ENCODE results near the gene LRRIQ1.
"Not testable (repeated sequence)": the region's sequence is repeated elsewhere in the genome, so short reads cannot be mapped to it uniquely, and the experiment has no call there.

The LRRIQ1 gene

GRCh38 chr12:85182699-85183098, 146.5 kb downstream of the LRRIQ1 start:
- H3K36me3 ChIP-seq = no peaks in the 10 kb centered on the region
- no peak overlapping the region for H3K9ac ChIP-seq
- no peak overlapping the region for H3K27ac ChIP-seq
- no peak overlapping the region for H3K4me3 ChIP-seq
- no peaks in the 10 kb centered on the region for H3K4me1 ChIP-seq
- H3K27me3 ChIP-seq = no peaks in the 10 kb centered on the region
- H3K9me3 ChIP-seq = no peaks in the 10 kb centered on the region
- H3K4me2 ChIP-seq = no peak overlapping the region
- no peaks in the 10 kb centered on the region for H4K20me1 ChIP-seq
- no peak for TF ChIP-seq Cebpa-rat (IDR thresholded peaks at IDR 0.05)

- H3K4me3 ChIP-seq = no peak overlapping the region
- no peak overlapping the region for H3K4me2 ChIP-seq
- no peaks in the 10 kb centered on the region for H3K4me1 ChIP-seq
- no peaks in the 10 kb centered on the region for H3K36me3 ChIP-seq
- H3K9ac ChIP-seq = no peak overlapping the region
- H3K27ac ChIP-seq = no peak overlapping the region
- no peaks in the 10 kb centered on the region for H3K9me3 ChIP-seq
- H3K27me3 ChIP-seq = no peaks in the 10 kb centered on the region
- no peaks in the 10 kb centered on the region for H4K20me1 ChIP-seq
- TF ChIP-seq Cebpa-rat (IDR thresholded peaks at IDR 0.05) = no peak
Measured at GRCh38 chr12:85183855-85184254, 147.7 kb downstream of the LRRIQ1 start.

GRCh38 chr12:85186236-85186635, 150.1 kb downstream of the LRRIQ1 start:
- no peak overlapping the region for H3K9ac ChIP-seq
- TF ChIP-seq Cebpa-rat (IDR thresholded peaks at IDR 0.05) = no peak

GRCh38 chr12:85188619-85189018, 152.5 kb downstream of the LRRIQ1 start:
- Histone ChIP-seq H3K9me3 (no peaks in the 10 kb centered on the region), H4K20me1 (no peaks in the 10 kb centered on the region), H3K4me3 (no peak overlapping the region), H3K27me3 (no peaks in the 10 kb centered on the region), H3K4me1 (no peaks in the 10 kb centered on the region), H3K4me2 (no peak overlapping the region), H3K36me3 (no peaks in the 10 kb centered on the region), H3K27ac (no peak overlapping the region), H3K9ac (no peak overlapping the region)
- TF ChIP-seq Cebpa-rat (IDR thresholded peaks at IDR 0.05) = no peak

More at GRCh38 chr12:85186236-85186635, 150.1 kb downstream of the LRRIQ1 start:
- no peak overlapping the region for H3K4me2 ChIP-seq
- no peaks in the 10 kb centered on the region for H4K20me1 ChIP-seq
- no peaks in the 10 kb centered on the region for H3K36me3 ChIP-seq
- no peaks in the 10 kb centered on the region for H3K4me1 ChIP-seq
- no peaks in the 10 kb centered on the region for H3K9me3 ChIP-seq
- H3K27me3 ChIP-seq = no peaks in the 10 kb centered on the region
- H3K4me3 ChIP-seq = no peak overlapping the region
- no peak overlapping the region for H3K27ac ChIP-seq

- Histone ChIP-seq H3K4me1 (no peaks in the 10 kb centered on the region), H3K4me3 (no peak overlapping the region), H3K27me3 (no peaks in the 10 kb centered on the region), H3K27ac (no peak overlapping the region), H3K4me2 (no peak overlapping the region), H3K9ac (no peak overlapping the region), H3K36me3 (no peaks in the 10 kb centered on the region), H4K20me1 (no peaks in the 10 kb centered on the region), H3K9me3 (no peaks in the 10 kb centered on the region)
- TF ChIP-seq Cebpa-rat (IDR thresholded peaks at IDR 0.05) = no peak
Measured at GRCh38 chr12:85190728-85191127, 154.6 kb downstream of the LRRIQ1 start.

GRCh38 chr12:85203809-85204208, 167.7 kb downstream of the LRRIQ1 start:
- H3K4me1 ChIP-seq, H3K9ac ChIP-seq, H3K27ac ChIP-seq, H4K20me1 ChIP-seq, H3K36me3 ChIP-seq, H3K4me3 ChIP-seq, H3K27me3 ChIP-seq, H3K4me2 ChIP-seq: not testable (repeated sequence)
- H3K9me3 ChIP-seq = peaks cover 22% of the 10 kb centered on the region

- no peaks in the 10 kb centered on the region for H3K36me3 ChIP-seq
- no peak overlapping the region for H3K4me3 ChIP-seq
- no peaks in the 10 kb centered on the region for H3K4me1 ChIP-seq
- peaks cover 22% of the 10 kb centered on the region for H3K9me3 ChIP-seq
- no peaks in the 10 kb centered on the region for H4K20me1 ChIP-seq
- no peak for TF ChIP-seq Cebpa-rat (IDR thresholded peaks at IDR 0.05)
- no peak overlapping the region for H3K4me2 ChIP-seq
- H3K9ac ChIP-seq = no peak overlapping the region
- no peaks in the 10 kb centered on the region for H3K27me3 ChIP-seq
- no peak overlapping the region for H3K27ac ChIP-seq
Measured at GRCh38 chr12:85206543-85206942, 170.4 kb downstream of the LRRIQ1 start.

- not testable (repeated sequence) for H3K9ac ChIP-seq, H3K27ac ChIP-seq, H3K4me2 ChIP-seq, H3K9me3 ChIP-seq, H3K4me1 ChIP-seq, H4K20me1 ChIP-seq, H3K27me3 ChIP-seq, H3K36me3 ChIP-seq, H3K4me3 ChIP-seq
Measured at GRCh38 chr12:85224339-85224738, 188.2 kb downstream of the LRRIQ1 start.

GRCh38 chr12:85225501-85225900, 189.3 kb downstream of the LRRIQ1 start:
- H3K9ac ChIP-seq = no peak overlapping the region
- H3K9me3 ChIP-seq = no peaks in the 10 kb centered on the region
- no peak for TF ChIP-seq Cebpa-rat (IDR thresholded peaks at IDR 0.05)
- H3K4me1 ChIP-seq = no peaks in the 10 kb centered on the region
- H3K4me3 ChIP-seq = no peak overlapping the region
- H3K36me3 ChIP-seq = no peaks in the 10 kb centered on the region
- no peak overlapping the region for H3K4me2 ChIP-seq
- no peaks in the 10 kb centered on the region for H4K20me1 ChIP-seq
- H3K27ac ChIP-seq = no peak overlapping the region
- H3K27me3 ChIP-seq = no peaks in the 10 kb centered on the region

GRCh38 chr12:85237327-85237726, 201.2 kb downstream of the LRRIQ1 start:
- no peak overlapping the region for H3K27ac ChIP-seq
- no peak overlapping the region for H3K9ac ChIP-seq
- no peaks in the 10 kb centered on the region for H3K4me1 ChIP-seq
- no peaks in the 10 kb centered on the region for H3K27me3 ChIP-seq
- H4K20me1 ChIP-seq = no peaks in the 10 kb centered on the region
- no peak overlapping the region for H3K4me3 ChIP-seq
- no peaks in the 10 kb centered on the region for H3K9me3 ChIP-seq
- no peaks in the 10 kb centered on the region for H3K36me3 ChIP-seq
- no peak for TF ChIP-seq Cebpa-rat (IDR thresholded peaks at IDR 0.05)
- no peak overlapping the region for H3K4me2 ChIP-seq

- TF ChIP-seq Cebpa-rat (IDR thresholded peaks at IDR 0.05) = no peak
- Histone ChIP-seq H4K20me1 (no peaks in the 10 kb centered on the region), H3K9ac (no peak overlapping the region), H3K4me1 (no peaks in the 10 kb centered on the region), H3K9me3 (no peaks in the 10 kb centered on the region), H3K4me3 (no peak overlapping the region), H3K27ac (no peak overlapping the region), H3K27me3 (no peaks in the 10 kb centered on the region), H3K4me2 (no peak overlapping the region), H3K36me3 (no peaks in the 10 kb centered on the region)
Measured at GRCh38 chr12:85244561-85244960, 208.4 kb downstream of the LRRIQ1 start.
